ENCODE results near the gene CYSTM1.

The CYSTM1 gene

DNA sequence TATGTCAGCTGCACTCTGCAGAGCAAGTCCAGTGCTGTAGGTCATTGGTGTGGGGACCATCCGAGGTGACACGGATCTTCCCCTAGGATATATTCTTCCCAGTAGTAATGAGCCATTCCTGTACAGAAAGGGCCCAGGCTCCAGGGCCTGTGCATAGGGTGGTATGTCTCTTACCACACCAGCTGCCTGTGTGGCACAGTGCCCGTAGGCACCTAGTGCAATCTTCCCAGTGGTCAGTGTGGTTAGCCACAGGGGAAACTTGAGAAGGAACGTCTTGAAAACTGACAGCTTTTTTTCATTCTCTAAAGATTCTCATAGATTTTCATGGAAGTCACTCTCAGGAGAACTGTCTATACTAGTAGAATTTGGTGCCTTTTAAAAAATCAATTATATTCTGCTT is 39.8 kb downstream of the CYSTM1 start:
- no peak for DNase-seq

DNA sequence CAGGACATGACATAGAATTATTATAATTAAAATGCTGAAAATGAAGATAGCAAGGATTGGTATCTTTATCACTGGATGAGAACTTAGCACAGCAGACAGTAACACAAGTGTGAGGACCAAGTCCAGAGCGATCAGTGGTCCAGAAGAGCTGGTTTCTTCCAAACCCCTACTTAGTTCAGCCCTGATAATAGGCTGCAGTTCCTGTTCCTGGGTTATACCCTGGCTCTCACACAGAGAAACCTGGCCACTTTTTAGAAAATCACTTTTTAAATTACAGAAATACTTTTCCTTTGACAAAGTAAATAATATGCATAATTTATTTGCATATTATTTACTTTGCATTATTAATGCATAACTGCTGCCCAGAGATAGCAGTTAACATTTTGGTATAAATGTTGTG is 40.3 kb downstream of the CYSTM1 start:
- no peak for DNase-seq

DNA sequence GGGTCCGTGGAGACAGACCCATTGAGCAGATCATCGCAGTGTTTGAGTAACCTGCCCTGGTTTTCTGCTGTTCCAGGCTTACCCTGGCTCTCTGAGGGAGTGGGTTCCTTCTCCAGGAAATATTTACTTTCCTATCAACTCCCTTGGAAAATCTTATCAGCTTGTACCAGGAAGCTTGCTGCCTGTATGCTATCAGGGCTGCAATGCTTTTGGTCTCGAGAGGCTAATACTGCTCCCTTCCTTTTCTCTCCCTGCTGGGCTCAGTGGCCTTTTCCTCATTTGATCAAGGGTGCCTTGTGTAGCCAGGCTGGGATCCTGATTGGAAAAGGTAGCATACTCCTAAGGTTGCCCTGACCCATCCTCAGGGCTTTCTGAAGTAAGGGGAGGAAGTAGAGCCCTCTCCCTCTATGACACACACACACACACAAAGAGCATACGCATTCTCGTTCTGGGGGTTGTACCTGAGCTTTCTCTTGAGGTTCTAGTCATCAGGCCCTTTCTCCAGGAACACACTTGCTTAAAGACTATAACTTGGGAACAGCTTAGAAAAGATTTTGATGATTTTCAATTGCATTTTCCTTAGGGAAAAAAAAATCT is 41.6 kb downstream of the CYSTM1 start:
- no peak for DNase-seq

DNA sequence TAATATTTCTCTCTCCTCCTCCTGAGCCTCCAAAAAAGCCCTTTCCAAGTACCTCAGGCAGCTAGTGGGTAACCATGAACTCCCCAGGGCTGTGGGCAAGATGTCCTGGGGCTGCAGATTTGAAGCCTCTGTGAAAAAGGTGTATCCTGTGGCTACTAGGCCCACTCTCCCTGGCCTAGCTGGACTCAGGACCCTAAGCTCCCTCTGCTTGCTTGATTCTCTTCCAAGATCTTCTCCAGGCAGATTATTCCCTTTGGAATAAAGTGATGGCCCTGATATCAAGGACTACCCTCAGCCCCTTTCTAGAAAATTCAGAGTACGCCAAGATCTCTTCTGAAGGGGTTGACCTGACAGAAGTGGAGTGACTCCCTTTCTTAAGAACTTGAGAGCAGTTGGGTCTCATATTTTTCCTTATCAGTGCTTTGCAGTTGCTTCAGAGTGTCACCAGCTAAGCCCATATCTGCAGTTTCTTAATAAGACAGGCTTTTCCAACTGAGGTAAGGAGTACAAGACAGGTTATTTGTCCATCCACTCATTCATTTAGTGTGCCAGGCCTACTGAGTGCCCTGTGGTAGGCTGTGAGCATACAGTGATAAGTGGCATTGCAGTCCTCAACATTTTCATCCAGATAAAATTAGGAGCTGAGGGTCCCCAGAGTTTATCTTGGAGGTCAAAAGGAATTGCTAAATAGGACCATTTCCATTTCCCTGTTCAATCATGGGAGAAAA is 42.5 kb downstream of the CYSTM1 start:
- DNase-seq: no peak

DNA sequence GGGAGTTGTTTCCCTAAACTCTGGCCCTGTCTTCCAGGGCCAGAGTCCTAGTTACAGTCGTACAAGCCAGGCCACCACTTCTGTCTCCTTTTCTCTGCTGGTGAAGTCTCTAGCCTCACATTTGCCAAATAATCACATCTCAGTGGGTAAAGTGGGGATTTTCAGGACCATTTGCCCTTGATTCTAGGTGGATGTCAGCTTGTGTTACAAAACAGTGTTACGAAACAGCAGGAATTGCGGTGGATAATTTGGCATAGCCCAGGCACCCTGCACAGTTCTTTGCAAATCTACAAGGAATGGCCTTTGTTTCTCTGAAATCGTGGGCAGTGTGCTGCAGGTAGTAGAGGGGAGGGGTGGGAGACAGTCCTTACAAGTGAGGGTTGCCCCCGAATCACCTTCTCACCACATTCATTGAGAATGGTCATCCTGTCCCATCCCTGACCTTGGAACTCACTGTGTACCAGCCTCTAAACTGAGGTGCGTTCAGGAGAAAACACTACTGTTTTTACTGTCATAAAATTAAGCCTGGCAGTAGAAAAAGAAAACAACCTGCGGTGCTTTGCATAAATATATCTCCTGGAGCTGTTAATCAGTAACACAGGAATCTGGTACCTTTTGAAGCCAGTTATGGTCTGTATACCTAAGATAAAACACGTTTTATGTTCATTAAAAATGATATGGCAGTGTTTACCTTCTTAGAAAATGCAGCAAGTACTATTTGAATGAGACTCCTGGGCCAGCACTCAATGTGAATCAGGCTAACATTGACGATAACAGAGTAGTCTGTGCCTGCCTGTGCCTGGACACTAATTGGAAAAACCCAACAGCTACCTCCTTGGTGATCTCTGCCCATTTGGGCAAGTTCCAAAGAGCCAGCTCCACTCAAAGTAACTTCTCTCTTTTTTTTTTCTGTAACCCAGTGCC is 44.3 kb downstream of the CYSTM1 start:
- no peak for DNase-seq

DNA sequence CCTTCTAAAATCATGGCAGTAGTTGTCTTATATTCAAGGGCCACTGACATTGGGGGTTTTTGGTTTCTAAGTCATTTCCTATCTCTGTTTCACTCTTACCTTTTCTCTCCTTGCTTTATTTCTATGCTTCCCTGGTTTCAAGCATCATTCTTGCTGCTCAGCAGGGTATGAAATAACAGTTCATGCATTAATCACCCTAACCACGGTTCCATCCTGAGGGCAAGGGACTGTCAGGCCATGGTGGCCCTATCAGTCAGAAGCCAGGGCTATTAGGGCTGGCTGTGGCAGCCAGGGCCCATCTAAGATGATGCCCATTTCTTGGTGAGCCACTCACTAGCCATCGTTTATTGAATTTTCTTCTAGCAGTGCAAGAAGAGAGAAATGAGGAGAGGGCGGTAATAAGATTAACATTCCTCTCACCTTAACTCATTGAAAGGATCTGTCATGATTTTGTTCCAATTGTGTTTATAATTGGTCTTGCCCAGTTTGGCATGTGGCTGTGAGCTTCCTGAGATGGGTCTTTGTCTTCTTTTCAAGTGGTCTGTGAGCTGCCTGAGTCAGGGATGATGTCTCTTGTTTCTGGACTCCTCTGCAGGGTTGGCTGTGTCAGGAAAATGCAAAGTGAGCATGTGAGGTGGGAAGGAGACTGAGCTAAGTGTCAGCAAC is 45.2 kb downstream of the CYSTM1 start:
- DNase-seq: no peak

DNA sequence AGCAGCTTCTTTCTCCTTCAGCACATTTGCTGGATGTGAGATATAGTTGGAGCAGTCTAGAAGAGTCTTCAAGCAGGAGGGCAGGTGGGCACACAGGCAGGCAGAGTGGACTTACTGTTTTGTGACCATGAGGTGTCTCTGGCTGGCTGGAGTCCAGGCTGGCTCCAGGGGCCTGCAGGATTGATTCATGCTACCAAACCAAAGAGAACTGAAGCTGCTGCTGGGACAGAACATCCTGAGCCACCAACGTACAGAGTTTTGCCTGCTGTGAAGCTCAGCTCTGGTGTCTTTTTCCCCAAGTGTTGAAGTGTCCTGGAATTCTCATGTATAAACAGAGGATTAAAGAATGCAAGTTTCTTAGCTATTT is 45.7 kb downstream of the CYSTM1 start:
- DNase-seq: no peak

DNA sequence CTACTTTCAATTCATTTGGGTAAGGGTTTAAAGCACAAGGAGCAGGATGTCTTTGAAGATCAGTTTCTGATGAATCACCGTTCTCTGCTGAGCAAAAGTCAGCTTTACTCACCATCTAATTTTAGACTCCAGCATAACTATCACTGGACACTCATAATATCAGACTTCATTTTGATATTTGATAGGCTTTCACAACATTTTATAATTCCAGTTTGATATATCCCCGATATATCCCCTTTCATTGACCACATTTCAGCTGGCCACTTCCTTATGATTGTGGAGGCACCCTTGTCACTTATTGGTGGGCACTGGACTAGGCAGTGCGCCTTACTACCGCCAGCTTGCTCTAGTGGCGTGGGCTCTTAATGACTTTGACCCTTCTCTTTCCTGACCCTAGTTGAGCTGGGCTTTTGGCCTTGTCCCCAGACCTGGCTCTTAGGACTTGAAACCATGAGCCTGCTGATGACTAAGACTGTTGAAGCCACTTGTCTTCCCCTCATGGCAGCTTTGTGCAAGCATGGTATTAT is 46.8 kb downstream of the CYSTM1 start:
- DNase-seq: no peak

DNA sequence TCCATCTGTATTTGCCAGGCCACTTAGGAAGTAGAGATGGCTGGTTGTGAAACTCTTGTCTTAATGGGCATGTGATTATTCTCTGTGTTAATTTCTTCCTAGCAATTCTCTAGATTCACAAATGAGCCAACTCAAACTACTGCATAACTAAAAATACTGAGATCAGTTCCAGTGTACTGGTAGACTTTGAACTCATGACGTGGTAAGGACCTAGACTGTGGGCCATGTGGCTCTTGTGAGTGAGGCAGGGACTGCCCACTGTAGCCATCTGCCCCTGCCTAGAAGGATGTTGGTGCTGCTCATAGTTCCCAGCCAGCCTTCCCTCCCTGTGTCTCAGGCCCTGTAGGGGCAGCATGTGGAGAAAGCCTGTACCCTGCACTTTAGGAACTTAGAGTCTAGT is 47.4 kb downstream of the CYSTM1 start:
- no peak for DNase-seq

DNA sequence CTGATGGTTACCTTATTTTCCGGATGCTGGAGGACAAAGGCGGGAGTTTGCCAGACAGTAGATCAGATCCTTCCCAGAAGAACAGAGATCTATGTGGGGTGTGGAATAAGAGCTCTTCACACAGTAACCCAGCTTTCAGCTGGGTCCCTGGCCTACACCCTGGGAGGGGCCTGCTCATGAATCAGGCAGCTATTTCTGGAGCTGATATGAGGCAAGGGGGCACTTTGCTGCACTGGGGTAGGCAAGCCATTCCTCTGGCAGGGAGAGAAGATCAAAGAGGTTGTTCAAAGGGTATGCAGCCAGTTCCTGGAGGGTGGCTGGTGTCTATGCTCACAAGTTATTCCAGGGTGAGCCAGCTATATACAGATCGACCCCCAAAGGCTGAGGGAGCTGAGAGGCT is 48.6 kb downstream of the CYSTM1 start:
- no peak for DNase-seq

DNA sequence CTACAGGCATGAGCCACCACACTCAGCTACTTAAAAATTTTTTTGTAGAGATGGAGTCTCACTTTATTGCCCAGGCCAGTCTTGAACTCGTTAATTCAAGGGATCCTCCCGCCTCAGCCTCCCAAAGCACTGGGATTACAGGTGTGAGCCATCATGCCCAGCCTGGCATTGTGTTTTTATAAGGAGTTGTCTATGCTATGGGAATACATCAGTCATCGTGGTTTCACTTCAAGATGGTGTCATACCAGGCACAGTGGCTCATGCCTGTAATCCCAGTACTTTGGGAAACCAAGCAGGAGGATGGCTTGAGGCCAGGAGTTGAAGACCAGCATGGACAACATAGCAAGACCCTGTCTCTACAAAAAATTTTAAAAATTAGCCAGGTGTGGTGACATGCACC is 49.7 kb downstream of the CYSTM1 start:
- no peak for DNase-seq

DNA sequence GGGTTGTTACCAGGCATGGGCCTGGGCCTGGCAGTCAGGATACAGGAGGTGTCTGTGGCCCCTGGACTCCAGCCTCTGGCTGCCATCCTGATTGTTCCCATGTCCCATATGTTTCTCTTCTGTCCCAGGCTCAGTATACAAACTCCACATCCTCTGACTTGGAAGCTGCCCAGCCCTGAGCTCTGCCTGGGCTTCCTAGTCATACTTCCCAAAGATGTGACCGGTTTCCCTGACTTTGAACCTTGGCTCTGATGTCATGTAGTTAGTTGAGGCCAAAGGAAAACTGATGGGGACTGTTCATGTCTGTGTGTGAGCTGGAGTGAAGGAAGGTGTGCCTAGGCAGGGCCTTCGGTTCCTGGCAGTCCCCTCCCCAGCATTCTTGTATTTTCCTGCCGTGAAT is 50.4 kb downstream of the CYSTM1 start:
- DNase-seq: no peak

DNA sequence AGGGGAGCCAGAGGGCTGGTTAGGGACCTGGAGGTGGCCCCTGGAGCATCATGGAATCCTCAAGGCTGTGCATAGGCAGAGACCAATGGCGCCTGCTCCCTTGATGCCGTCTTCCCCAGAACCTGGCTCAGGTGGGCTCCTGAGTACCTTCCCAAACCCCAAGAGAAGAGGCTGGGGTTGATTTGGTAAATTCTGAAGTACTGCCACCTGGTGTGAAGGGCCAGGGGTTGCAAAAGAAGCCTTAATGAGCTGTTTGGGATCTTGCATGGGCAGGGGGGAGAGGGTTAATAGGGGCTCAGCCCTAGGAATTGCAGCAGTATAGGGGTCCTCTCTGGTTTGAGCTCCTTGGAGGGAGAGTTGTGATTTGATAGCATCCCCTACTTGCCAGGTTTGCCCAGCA is 52.1 kb downstream of the CYSTM1 start:
- no peak for DNase-seq

DNA sequence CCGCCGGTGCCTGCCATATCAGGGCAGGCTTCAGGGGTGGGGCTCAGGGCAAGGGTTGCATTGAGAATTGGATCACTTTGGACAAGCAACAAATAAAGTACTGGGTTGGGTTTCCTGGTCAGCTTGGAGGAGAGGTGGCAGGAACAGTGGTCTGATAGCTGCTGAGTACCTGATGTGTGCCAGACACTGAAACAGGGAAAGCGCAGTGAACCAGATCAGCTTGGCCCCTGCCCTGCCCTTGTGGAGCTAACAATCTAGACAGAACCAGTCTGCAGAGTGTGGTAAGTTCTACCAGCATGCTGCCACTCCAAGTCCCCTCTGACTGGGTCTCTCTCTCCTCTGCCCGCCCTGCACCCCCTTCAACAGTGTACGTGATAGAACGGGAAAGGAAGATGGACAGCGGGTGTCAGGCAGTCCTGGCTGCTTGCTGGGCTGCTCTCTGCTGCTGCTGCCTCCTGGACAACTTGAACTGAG is 53.4 kb downstream of the CYSTM1 start:
- DNase-seq: no peak

DNA sequence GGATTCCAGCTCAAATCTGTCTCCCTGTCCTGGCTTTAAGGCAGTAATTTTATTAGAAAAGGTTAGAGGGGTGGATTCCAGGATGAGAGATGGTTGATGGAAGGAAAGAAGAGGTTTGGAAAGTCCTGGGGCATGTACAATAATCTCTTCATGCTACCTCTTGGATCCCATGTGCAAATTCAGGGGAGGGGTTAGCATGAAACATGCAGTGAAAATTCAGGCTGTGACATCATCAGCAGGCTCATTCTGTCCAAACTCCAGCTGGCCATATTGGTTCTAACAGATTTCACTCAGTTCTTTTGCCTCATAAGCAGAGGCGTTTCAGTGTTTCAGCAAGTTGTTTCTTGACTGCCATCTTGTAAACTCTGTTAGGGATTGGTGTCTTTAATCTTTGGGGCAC is 55.4 kb downstream of the CYSTM1 start:
- DNase-seq: no peak

DNA sequence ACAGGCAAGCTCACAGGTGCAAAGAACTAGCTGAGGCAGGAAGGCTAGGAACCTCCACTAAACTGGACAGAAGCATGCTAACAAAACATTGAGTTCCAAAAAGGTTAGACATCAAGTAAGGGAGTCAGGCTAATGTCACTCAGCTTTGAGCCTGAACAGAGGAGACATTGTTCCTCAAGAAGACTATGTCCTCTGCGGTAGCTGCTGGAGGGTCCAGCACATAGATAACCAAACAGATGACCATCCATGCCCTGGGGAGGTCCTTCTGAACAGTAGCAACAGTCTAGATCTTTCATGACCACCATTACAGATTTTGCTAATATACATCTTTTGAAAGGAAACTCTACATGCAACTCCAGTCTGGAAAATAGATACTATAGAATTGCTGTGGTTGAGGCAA is 57.7 kb downstream of the CYSTM1 start:
- DNase-seq: no peak

DNA sequence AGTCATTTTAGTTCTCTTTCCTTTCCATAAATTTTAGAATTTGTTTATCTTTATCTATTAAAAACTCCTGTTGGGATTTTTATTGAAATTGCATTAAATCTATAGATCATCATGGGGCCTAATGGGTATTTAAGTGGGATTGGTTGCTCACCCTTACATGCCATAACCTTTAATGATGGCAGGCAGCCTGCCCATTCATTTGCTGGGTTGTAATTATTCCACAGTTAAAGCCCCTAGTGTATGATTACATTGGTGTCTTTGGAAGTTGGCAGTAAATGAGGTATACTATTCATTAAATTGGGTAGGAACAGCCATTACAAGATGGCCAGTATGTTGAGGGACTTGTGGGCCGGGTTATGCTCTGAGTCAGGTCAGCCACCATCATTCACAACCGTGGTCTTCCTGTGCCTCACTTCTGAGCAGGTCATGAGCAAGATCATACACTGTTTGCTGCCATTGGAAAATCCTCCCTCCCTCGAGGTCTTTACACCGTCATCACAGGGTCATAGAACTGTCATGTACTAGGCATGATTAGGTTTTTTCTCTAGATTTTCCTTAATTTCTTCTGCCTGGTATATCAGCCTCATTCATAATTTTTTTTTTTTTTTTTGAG is 59.5 kb downstream of the CYSTM1 start:
- no peak for DNase-seq

DNA sequence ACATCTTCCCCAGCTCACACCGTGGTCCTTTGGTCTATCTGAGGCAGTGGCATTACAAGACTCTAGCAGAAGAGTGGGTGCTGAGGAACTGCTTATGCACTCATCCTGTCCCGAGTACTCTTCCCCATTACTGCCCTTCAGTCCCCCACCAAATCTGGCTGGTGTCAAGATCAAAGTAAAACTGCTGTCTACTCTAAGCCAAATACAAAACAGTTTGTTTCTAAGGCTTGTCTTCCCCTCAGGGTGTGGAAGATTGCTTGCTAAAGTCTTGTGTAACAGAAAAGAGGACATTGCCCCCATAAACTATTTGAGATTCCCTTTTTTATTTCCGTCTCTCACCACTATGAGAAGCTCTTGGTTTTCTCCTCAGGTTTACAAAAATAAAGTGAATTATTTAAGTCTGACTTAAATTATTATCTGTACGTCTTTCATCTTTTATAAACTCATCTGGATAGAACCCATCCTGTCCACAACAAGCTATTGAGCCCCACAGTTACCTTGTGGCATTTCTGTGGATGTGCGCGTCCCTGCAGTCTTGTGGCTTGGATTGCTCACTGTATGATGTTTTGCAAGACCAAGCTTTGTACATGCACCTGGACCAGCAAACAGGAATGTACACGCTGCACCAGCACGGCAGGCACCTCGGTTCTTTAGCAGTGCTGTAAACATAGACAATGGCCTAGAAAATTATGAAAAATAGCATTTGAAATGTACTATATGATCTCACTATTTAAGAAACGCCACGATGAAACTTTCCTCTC is 61.0 kb downstream of the CYSTM1 start:
- no peak for DNase-seq

DNA sequence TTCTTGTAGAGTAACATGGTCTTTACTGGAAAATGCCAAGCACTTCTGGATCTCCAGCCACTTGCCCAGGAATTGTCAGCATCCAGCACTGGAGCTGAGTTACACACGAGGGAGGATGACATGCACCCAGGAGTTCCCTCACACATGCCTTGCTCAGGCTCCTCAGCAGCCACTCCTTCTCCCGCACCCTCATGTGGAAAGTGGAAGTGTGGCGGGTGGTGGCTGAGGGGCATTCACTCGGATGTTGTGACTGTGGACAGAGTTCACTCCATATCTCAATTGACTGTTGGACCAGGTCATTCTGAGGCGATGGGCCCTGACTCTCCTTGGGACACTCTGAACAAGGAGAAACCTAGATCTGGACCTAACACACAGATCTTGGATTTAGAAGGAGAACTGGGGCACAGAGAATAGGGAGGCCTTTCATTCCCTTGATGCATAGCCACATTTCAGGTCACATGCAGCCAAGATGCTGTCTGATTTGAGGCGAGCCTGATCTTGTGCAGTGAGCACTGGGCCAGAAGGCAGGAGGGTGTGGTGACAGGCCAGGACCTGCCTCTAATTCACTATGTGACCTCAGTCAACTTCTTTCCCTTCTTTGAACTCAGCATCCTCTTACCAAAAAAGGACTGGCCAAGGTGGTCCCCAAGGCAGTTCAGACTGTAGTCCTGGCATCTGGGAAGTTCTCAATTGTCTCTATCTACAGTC is 62.1 kb downstream of the CYSTM1 start:
- no peak for DNase-seq

DNA sequence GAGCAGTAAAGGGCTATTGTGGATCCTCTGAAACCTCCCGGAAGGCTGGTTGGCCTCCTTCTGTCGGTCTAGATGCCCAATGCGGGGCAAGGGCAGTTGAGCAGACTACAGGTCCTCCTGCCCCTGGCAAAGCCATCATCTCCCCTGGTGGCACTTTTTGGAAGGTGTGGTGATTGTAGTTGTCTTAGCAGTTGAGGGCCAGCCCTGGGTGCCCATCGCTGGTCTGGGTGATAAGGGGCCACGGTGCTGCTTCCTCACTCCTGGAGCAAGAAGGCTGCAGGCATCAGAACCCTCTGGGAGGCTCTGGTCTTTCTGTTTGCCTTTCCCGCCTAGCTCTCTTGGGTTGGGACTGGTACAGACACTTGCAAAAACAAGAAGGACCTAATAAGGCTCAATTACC is 63.8 kb downstream of the CYSTM1 start:
- no peak for DNase-seq

DNA sequence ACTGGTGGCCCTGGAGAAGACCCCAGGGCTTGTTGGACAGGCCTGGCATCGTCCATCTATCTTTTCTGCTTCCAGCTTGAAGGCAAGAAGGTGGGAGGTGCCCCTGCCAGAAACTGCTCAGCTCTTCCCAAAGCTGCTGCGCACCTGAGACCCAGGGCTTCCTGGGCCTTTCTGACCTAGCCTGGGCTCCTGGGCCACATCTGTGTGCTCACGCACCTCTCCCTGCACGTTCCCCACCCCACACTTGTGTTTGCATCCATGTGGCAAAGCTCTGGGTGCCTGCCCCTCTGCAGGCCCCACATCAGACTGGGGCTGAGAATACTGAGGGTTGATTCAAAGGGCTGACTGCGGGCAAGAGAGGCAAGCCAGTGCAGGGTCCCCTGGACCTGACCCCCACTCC is 64.5 kb downstream of the CYSTM1 start:
- DNase-seq: no peak
